Activated CD4-positive, alpha-beta T cell treated with anti-CD3 and anti-CD28 coated beads for 48 hours (primary cell): Measurements from ENCODE around the gene HMGCR.

ENCODE experiments used
- DNase-seq: peaks from one replicate; pipeline ENCODE4 v3.0.0-alpha.2; 2020

HMGCR gene

DNA sequence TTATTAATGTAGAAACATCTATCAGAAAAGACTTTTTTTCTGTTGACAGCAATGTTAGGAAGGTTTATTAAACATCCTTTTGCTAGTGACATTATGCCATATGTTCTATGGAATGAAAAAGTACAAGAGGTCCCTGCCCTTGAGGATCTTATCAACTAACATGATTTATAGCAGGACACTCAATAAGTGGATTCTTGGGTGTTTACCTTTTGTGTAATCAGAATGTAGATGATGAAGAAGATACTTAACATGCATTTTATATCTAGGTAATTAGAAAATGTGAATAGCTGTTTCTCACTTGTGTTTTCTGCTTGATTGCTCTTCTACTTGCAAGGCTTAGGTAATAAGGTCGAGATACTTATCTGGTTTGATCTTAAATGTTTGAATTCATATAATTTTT lies 4.9 kb downstream of the HMGCR start:
- DNase-seq = no peak

DNA sequence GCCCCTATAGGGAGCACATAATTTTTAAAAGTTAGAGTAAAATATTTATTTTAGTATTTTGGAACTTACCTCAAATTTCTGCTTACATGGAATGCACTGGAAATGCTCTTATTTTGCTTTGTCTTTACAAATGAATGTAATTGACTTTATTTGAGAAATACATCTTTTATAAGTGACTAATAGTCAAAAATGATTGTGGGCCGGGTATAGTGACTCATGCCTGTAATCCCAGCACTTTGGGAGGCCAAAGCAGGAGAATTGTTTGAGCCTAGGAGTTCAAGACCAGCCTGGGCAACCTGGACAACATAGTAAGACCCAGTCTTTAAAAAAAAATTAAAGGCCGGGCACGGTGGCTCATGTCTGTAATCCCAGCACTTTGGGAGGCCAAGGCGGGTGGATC lies 5.8 kb downstream of the HMGCR start:
- DNase-seq = no peak

DNA sequence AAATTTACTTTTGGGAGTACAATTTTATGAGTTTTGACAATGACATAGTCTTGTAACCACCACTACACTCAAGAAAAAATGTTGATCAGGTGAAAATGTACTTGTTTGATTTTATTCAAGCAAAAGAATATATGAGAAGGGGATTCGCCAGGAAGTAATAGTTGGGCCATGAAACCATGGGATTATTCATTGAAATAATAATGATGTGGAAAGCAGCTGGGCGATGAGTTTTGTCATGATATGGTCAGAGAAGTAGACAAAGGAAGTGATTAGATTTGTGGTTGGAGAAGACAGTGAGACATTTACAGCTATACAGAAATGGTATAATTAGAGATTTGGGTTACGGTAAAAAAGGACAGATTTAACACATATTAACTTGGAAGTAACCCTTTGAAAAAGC lies 11.2 kb downstream of the HMGCR start:
- DNase-seq = no peak

DNA sequence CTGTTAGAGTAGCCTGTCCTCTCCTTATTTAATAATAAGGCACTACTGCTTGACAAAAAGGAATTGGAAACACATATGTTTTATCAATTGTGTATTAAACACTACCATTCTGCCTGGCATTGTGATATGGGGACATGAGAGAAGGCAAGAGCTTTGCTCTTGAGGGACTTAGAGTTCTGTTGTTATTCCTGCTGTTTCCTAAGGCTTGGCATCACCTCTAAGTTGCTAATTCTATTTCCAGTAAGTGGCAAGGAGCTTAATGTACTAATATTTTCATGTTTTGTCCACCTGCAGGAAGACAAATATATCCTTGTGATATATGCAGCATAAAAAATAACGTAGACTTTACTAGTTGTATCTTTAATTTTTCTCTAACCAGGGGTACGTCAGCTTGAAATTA lies 12.6 kb downstream of the HMGCR start:
- DNase-seq = no peak

DNA sequence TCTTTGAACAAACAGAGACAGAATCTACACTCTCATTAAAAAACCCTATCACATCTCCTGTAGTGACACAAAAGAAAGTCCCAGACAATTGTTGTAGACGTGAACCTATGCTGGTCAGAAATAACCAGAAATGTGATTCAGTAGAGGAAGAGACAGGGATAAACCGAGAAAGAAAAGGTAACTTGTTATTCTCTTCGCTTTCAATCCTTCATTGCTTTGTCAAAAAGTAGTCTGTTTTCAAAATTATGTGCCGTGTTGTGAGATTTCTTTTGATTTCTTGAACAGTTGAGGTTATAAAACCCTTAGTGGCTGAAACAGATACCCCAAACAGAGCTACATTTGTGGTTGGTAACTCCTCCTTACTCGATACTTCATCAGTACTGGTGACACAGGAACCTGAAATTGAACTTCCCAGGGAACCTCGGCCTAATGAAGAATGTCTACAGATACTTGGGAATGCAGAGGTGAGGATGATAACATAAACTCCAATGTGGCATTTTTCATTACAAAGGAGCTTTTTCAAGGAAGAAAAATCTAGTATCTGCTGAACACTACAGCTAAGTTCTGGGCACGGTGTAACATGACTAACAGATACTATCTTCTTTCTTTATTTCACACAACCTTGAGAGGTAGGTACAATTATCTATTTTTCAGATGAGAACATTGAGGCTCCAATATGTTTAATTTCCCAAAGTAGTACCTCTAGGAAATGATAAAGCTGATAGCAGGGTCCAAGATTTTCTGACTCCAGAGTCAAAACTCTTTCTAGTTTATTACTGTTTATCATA lies 14.3 kb downstream of the HMGCR start:
- no peak for DNase-seq

DNA sequence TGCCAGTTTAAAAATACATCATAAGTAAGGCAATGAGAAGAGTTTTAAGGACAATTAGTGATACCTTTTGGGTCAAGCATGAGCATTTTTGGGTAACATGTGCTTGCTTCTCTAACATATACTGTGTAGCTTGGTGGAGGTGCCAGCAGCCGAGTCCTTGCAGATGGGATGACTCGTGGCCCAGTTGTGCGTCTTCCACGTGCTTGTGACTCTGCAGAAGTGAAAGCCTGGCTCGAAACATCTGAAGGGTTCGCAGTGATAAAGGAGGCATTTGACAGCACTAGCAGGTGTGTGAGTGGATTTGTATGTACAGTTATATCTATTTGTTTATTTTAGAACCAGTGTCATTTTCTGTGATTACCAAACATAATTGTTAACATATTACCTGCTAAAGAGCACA lies 18.2 kb downstream of the HMGCR start:
- no peak for DNase-seq

DNA sequence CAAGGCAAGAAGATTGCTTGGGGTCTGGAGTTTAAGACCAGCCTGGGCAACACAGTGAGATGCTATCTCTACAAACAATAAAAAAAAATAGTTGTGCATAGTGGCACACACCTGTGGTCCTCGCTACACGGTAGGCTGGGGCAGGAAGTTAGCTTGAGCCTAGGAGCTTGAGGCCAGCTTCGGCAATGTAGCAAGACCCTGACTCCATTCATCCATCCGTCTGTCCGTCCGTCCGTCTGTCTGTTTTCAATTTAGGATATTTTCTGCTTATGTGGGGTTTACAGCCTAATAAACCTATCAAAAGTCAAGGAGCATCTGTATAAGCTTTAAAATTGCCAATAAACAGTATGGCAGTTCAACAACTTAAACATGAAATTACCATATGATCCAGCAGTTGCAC lies 19.7 kb downstream of the HMGCR start:
- DNase-seq = no peak

DNA sequence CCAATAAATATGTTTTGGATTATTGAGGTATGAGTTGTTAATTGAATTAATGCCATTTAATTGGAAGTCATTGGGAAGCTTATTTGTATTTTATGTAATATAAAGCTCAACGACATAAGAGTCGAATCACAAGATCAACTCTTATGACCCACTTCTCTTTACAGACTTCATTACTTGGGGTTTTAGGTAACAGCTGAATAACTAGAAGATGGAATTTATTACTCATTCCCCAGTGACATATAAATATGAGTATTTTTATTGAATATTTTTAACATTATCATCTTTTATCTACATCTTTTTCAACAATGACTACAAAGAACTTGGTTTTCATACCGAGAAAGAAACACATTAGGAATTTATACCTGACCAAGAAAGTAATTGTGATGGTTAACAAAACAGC lies 21.1 kb downstream of the HMGCR start:
- DNase-seq = no peak

DNA sequence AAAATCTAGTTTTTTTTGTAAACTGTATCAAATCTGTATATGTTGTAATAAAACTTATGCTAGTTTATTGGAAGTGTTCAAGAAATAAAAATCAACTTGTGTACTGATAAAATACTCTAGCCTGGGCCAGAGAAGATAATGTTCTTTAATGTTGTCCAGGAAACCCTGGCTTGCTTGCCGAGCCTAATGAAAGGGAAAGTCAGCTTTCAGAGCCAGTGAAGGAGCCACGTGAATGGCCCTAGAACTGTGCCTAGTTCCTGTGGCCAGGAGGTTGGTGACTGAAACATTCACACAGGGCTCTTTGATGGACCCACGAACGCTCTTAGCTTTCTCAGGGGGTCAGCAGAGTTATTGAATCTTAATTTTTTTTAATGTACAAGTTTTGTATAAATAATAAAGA lies 24.3 kb downstream of the HMGCR start:
- DNase-seq = no peak

DNA sequence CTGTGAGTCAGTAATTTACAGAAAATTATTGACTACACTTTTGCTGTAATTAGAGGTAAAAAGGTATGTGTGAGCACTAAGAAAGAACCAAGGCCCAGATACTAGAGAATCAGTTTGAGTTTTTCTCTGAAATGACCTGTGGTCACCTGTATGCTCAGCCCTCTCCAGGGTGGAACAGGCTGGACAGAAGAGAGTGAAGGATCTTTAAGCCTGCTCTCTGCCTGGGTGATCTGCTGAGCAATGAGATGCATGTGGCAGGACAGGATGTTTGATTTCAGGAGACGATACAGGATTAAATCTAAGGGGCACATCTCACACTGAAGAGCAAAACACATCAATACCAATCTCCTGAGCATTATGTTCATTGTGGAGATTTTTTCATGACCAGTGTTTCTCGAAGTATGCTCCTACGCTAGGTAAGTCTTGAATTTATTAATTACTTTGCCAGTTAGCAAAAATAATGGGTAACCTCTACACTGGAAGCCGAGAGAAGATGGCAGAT lies 25.5 kb downstream of the HMGCR start:
- DNase-seq = no peak

DNA sequence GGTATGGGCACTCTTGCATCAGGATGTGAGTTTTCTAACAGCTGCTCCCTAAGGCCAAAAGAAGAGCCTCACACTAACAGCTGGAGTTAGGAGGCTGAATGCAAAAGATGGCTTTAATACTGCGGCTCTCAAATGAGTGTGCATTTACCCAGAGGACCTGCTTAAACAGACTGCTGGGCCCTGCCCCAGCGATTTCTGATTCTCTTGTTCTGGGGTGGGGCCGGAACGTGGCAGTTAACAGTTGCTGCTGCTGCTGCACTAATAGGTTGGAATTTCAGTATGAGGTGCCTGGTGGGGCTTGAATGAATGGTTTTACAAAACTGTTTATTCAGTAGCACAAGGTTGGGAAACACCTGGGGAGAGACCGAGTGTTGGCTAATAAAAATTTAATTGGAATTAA lies 26.1 kb downstream of the HMGCR start:
- no peak for DNase-seq

DNA sequence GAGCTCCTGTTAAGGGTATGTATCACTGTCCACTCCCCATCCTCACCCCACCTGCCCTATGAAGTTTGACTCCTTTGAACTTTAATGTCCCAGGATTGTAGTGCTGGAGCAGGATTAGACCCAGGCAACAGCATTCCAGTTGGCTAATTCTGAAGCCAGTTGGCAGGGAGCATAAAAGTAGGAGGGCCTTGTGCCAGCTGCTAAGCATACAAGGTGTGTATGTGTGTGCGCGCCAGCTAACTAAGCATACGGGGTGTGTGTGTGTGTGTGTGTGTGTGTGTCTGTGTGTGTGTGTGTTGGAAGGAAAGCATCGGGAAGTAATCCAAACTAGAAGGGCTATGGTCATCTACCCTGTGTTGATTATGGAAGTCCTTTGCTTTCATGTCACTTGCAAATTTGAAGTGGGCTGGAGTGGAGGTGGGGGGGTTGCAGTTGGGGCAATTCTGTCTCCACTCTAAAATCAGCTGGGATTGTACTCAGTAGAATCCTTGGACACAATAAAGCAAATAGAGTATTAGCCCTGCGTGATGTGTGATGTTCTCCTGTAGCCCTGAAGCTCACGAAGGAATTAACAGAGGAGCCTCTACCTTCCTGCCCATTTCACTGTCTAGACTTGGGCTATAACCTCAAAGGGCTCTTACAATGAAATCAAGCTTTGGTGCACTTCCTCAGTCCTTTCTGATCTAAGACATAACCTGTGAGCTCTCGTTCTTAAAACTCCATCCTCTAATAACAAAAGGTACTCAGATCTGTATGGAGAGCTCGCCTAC lies 26.9 kb downstream of the HMGCR start:
- no peak for DNase-seq

DNA sequence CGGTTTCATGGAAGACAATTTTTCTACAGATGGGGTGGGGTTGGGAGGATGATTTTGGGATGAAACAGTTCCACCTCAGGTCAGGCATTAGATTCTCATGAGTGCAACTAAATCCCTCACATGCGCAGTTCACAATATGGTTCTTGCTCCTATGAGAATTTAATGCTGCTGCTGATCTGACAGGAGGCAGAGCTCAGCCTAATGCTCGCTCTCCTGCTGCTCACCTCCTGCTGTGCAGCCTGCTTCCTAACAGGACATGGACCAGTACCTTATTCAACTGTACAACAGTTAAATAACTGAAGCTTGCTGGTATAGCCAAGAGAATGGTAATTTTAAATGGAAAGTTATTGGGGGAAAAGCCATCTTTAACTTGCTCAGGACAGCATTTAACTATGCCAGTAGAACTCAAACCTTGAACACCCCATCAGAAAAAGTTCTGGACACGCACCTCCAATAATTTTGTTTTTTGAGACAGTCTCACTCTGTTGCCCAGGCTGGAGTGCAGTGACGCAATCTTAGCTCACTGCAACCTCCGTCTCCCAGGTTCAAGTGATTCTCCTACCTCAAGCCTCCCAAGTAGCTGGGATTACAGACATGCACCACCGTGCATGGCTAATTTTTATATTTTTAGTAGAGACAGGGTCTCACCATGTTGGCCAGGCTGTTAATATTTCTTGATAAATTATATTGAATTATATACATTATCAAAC lies 27.7 kb downstream of the HMGCR start:
- DNase-seq = no peak

DNA sequence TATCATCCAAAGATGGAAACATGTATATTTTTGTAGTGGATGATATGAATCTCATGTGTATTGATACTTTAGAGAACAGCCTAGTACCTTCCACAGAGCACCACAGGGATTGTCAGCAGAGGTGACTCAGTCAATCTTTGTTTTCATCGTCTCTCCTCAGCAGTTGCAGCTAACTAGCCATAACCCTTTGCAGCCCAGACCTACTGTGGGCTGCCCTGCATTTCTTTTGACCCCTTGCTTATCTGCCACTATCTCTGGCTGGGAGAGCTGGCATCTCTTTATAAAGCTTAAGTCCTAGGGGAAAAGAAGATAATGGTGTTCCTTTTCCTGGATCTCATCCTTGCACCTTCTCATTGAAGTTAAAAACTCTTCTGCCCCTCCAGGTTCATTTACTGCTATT lies 28.7 kb downstream of the HMGCR start:
- DNase-seq = no peak

DNA sequence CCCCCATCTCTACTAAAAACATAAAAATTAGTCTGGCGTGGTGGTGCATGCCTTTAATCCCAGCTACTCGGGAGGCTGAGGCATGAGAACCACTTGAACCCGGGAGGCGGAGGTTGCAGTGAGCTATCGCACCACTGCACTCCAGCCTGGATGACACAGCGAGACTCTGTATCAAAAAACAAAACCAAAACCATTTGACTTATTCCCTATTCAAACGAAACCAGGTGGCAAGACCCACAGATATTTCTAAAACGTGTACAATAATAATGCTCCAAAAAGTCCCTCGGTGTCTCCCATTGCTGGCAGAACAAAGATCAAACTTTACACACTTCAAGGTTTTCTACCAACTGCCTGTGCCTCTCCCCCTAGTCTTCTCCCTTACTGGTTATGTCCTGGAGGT lies 29.8 kb downstream of the HMGCR start:
- no peak for DNase-seq

DNA sequence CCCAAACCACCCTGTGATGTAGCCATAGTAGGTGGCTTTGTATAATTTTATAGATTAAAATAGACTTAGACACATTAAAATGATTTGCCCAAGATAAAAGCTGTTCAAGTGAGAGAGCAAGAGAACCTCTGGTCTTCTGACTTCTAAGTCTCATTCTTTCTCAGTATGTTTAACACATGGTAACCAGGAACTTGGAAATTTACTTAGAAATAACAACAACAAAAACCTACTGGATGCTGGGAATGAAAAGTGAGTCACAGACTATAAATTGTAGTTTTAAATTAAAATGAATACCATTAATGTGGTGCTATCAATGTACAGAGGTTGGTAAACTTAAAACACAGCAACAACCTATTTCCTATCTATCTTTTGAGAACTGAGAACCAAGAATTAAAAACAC lies 30.4 kb downstream of the HMGCR start:
- DNase-seq = no peak

DNA sequence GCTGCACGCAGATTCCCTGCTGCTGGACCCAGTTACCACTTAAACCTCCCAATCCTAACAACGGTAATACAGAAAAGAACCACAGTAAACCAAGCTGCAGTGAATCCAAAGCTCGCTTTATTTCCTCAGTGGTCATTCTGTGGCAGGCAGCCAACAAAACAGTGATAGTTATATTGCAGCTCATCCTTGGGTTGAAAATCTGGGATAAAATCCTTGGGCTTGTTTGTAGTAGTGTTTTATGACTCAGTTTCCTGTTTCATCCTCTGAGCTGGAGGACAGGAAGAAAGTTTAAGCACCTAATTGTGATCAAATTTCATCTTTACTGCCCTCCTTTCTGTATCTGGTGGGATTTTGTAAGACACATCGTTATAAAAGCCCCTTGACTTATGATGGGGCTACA lies 31.4 kb downstream of the HMGCR start:
- no peak for DNase-seq

DNA sequence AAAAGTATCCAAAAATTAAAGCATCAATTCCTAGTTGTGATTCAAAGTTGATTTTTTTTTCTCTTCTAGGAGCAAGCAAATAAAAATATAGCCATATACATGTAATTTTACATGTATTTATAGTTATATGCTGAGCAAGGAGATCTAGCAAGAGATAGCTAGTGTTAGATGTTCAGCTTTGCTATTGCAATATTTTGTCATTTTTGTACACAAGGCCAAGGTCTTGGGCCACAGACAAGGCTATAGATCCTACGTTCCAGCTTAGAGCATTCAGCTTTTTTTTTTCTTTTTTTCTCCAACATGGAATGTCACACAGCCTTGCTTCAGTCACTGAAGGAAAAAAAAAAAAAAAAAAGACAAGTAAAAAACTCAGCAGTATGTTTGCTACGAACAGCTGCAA lies 36.8 kb downstream of the HMGCR start:
- DNase-seq = no peak

DNA sequence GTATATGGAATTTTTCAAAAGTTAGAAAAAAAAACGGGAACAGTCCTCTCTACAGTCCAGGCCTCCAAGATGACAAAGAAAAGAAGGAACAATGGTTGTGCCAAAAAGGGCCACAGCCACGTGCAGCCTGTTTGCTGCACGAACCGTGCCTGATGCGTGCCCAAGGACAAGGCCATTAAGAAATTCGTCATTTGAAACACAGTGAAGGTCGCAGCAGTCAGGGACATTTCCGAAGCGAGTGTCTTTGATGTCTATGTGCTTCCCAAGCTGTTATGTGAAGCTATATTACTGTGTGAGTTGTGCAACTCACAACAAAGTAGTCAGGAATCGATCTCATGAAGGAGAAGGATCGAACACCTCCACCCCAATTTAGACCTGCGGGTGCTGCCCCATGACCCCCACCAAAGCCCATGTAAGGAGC lies 37.4 kb downstream of the HMGCR start:
- no peak for DNase-seq

DNA sequence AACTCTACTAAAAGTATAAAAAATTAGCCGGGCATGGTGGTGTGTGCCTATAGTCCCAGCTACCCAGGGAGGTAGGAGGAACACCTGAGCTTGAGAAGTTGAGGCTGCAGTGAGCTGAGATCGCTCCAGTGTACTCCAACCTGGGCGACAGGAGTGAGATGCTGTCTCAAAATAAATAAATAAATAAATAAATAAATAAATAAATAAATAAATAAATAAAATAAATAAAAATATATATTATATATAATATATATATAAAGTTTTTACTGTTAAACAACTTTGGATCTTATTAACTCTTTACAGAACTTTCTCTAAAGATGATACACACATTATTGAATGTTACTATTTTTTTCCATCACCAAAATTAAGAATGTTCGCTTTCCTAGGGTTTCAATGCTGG lies 38.4 kb downstream of the HMGCR start:
- no peak for DNase-seq

DNA sequence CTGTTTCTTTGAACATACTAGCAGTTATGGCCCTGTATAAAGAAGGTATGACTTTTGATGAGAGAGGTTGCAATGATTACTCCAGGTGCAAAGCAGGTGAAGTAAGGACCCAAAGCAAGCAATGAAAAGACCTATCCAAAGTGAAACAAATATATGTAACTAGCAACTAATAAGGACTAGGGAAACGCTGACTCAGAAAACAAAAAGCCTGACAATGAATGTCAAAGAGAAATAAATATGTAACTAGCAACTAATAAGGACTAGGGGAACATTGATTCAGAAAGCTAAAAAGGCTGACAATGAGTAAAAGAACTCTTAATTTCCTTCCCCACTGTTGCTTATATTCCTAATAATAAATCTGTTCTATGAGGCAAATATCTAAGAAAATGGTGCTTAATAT lies 43.1 kb downstream of the HMGCR start:
- no peak for DNase-seq

DNA sequence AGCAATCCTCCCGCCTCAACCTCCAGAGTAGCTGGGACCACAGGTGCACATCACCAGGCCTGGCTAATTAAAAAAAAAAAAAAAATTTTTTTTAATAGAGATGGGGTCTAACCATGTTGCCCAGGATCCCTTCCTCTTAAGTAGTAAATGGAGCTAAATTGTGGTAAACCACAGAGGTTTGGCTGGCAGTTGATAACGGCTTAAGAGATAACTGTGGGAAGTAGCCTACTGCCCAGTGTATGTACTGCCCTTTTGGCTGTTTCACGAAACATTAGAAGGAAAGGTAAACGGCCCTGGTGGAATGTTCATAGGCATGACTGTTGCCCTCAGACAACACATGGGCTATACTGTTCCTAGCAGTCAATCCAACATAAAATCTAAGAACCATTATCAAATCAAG lies 44.4 kb downstream of the HMGCR start:
- DNase-seq = no peak

DNA sequence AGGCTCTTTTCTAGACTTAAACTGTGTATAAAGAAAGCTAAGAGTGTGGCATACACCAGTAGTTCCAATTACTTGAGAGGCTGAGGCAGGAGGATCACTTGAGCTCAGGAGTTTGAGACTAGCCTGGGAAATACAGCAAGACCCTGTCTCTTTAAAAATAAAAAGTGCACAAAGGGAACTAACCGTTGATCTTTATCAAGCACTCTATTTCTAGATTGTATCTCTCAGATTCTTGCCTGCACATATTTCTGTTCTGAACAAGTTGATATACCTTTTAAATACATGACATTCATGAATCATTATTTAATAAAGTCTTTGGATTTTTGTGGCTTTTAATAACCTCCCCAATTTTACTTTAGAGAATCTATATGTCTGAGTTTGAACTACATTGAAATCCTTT lies 47.2 kb downstream of the HMGCR start:
- DNase-seq = no peak

DNA sequence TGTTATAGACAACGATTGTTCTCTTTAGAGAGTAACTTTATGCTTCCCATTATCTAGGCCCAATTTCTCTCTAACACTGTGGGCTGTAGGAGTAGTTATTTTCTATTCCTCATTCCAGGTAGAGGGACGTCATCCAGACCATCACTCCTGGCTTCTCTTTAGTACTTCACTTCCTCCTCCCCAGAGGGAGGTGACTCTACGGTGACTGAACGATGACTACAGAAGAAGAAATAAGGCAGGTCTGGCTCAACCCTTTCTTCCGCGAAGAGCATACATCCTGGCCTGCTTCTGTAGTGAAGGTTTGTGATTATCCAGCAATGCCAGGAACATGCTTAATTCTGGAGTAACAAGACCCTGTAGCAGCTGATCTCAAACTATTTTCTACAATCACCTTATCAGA lies 50.8 kb downstream of the HMGCR start:
- no peak for DNase-seq
